Ascending aorta (tissue), 2 donors: ENCODE measurements around the gene SQSTM1. TPM values are rescaled to one million over a fixed set of nuclear protein-coding genes. Genes with fewer than 3 reads are reported as not detected.
A peak's percentile ranks its signal among the peaks of the same experiment; 100 is the strongest.

ENCODE experiments used
- DNase-seq, 2 donors: peaks; one replicate each; pipeline ENCODE4 v3.0.0-alpha.2; 2019; ENCODE audit warnings: low spot score in 2 of 2
- H3K27ac ChIP-seq, 2 donors: fragments of 200-600 bp; sonication (generic); one replicate each; pipeline ENCODE4 v1.5.1; 2016 to 2017; ENCODE audit warnings: mild to moderate bottlenecking in 1 of 2
- H3K27me3 ChIP-seq: fragments of 200-600 bp; sonication (generic); one replicate; pipeline ENCODE4 v1.5.1; 2017
- H3K36me3 ChIP-seq, 2 donors: fragments of 200-600 bp; sonication (generic); one replicate each; pipeline ENCODE4 v1.5.1; 2016
- H3K4me1 ChIP-seq, 2 donors: fragments of 200-600 bp; sonication (generic); one replicate each; pipeline ENCODE4 v1.5.1; 2016 to 2017; ENCODE audit warnings: mild to moderate bottlenecking in 1 of 2
- H3K4me3 ChIP-seq, 2 donors: fragments of 200-600 bp; sonication (generic); one replicate each; pipeline ENCODE4 v1.5.1; 2016 to 2017; ENCODE audit warnings: mild to moderate bottlenecking in 1 of 2
- H3K9me3 ChIP-seq, 2 donors: fragments of 200-600 bp; sonication (generic); one replicate each; pipeline ENCODE4 v1.5.1; 2016
- CTCF ChIP-seq, 3 experiments: fragments of 200-600 bp in 2 of 3; fragments of 450-650 bp in 1 of 3; sonication (generic) in 2 of 3; IDR thresholded peaks; one replicate each; pipeline ENCODE4 v1.5.1; 2016 to 2019; ENCODE audit warnings: antibody characterized with exemption in 3 of 3, mild to moderate bottlenecking in 1 of 3, moderate library complexity in 1 of 3
- intact Hi-C: fragments of 100-400 bp; cut with DNase I; formaldehyde crosslinking; loops from one replicate; pipeline ENCODE4 v1.15.1; 2023
- total RNA-seq: library from RNA; depleted of rRNA; stranded (reverse); fragments of >200 nt; gene quantifications from one replicate; pipeline ENCODE4 v1.1.0, GENCODE V29; 2016

SQSTM1 gene
- total RNA-seq, 1 donor from 2014 or later: 476 TPM

- Histone ChIP-seq H3K4me1 (peaks cover 26 to 38% of the 10 kb centered on the region in 2 donors), H3K27ac (peak overlapping the region; percentile 98 to 100), H3K27me3 (no peaks in the 10 kb centered on the region), H3K9me3 (no peaks in the 10 kb centered on the region), H3K36me3 (peaks cover 6 to 8% of the 10 kb centered on the region in 2 donors), H3K4me3 (peak overlapping the region; percentile 84 to 98)
- intact Hi-C loops: loop anchor here (2.0 to 5.0 kb wide), 3 partner anchors 53 to 261 kb away; partner anchors contain the start of gene CANX
- DNase-seq: no peak
- no peak for TF ChIP-seq CTCF (IDR thresholded peaks at IDR 0.05)
Observed at GRCh38 chr5:179817890-179818745, 2.6 kb upstream of the SQSTM1 start.

- peak; percentile 88 to 96 for DNase-seq
- TF ChIP-seq CTCF (IDR thresholded peaks at IDR 0.05): no peak
- intact Hi-C loops: loop anchor here (1.0 to 5.0 kb wide), 5 partner anchors 12 to 262 kb away; partner anchors contain the start of genes CANX and MAML1
Observed at GRCh38 chr5:179818746-179819295, 1.9 kb upstream of the SQSTM1 start.

GRCh38 chr5:179819296-179820126, 1.2 kb upstream of the SQSTM1 start:
- H3K4me3 ChIP-seq: peak overlapping the region; percentile 84 to 98
- H3K4me1 ChIP-seq: peaks cover 34 to 50% of the 10 kb centered on the region in 2 donors
- no peaks in the 10 kb centered on the region for H3K27me3 ChIP-seq
- no peak for TF ChIP-seq CTCF (IDR thresholded peaks at IDR 0.05)
- H3K27ac ChIP-seq: peak overlapping the region; percentile 98 to 100
- intact Hi-C loops: loop anchor here (1.0 to 5.0 kb wide), 7 partner anchors 12 to 262 kb away; partner anchors contain the start of genes CANX, HNRNPH1, MAML1 and MRNIP
- no peaks in the 10 kb centered on the region for H3K9me3 ChIP-seq
- peaks cover 19 to 21% of the 10 kb centered on the region in 2 donors for H3K36me3 ChIP-seq
- DNase-seq: peak; percentile 42 to 82

More at GRCh38 chr5:179818746-179819295, 1.9 kb upstream of the SQSTM1 start:
- peak overlapping the region; percentile 84 to 98 for H3K4me3 ChIP-seq
- no peaks in the 10 kb centered on the region for H3K27me3 ChIP-seq
- peak overlapping the region; percentile 98 to 100 for H3K27ac ChIP-seq
- peaks cover 30 to 43% of the 10 kb centered on the region in 2 donors for H3K4me1 ChIP-seq
- H3K9me3 ChIP-seq: no peaks in the 10 kb centered on the region
- peaks cover 12 to 15% of the 10 kb centered on the region in 2 donors for H3K36me3 ChIP-seq

GRCh38 chr5:179820127-179820482, 600 bp upstream of the SQSTM1 start:
- H3K4me1 ChIP-seq: peaks cover 34 to 53% of the 10 kb centered on the region in 2 donors

More at GRCh38 chr5:179820127-179820482, 600 bp upstream of the SQSTM1 start:
- DNase-seq: no peak
- H3K27ac ChIP-seq: peak overlapping the region; percentile 98 to 100
- H3K36me3 ChIP-seq: peaks cover 25 to 27% of the 10 kb centered on the region in 2 donors
- no peak for TF ChIP-seq CTCF (IDR thresholded peaks at IDR 0.05)
- H3K27me3 ChIP-seq: no peaks in the 10 kb centered on the region
- intact Hi-C loops: loop anchor here (2.0 to 5.0 kb wide), 2 partner anchors 37 to 197 kb away; partner anchors contain the start of genes HNRNPH1 and MRNIP
- H3K9me3 ChIP-seq: no peaks in the 10 kb centered on the region
- peak overlapping the region; percentile 84 to 98 for H3K4me3 ChIP-seq
